ENCODE data around the gene PBX3. TPM values are rescaled to one million over a fixed set of nuclear protein-coding genes. Genes with fewer than 3 reads are reported as not detected.

The PBX3 gene
- total RNA-seq, 1 donor from 2014 or later, result 15.0 TPM

DNA sequence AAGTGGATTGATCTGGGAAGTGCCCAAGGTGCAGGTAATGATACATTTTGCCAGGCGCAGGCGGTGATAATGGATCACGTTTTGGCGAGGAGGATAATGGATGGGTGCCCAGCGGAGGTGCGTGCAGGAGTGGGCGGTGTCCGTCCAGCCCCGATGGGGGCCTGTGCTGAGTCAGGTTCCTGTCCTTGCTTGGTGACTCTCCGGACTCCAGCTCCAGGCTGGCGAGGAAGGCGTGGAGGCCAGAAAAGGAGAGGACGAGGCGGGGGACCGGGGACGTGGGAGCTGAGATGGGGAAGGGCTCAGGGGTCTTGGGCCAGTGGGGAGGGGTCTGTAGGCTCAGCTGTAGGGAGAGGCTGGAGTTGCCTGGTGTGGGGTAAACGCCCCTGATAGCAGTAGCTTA is 268.3 kb downstream of the PBX3 start:
- ATAC-seq (no peak), DNase-seq (ENCODE audit: low spot score) (no peak)

- DNase-seq (ENCODE audit: low spot score) (no peak), ATAC-seq (no peak)
These were observed 269.6 kb downstream of the PBX3 start for GRCh38 chr9:126016579-126017290.

Other genes starting within 250 kb of the PBX3 start
- gene MAPKAP1, start 40.2 kb upstream of the PBX3 start, total RNA-seq, result 42.4 TPM

All from left lobe of liver (tissue), 2 donors.